ENCODE data around the gene COPE. TPM values are rescaled to one million over a fixed set of nuclear protein-coding genes. Genes with fewer than 3 reads are reported as not detected.
A peak's percentile ranks its signal among the peaks of the same experiment; 100 is the strongest.

The COPE gene
- total RNA-seq, result 153 and 154 TPM in 2 replicates
- 137 TPM for total RNA-seq (2013)
- 200 and 279 TPM in 2 replicates for polyA plus RNA-seq
- polyA minus RNA-seq, result 233 and 285 TPM in 2 replicates

- Histone ChIP-seq H3K4me3 (ENCODE audit: control extremely low read depth in 1 of 5, extremely low read depth in 1 of 5, insufficient read depth in 1 of 5, low read depth in 2 of 5, low read length in 4 of 5) (peak within 1 kb of the TSS; percentile 93 to 100 (median 97)), H4K20me1 (ENCODE audit: control insufficient read depth, insufficient read depth, low read length, poor library complexity, severe bottlenecking) (peaks cover 51% of the 10 kb centered on the region), H3K27ac (ENCODE audit: low read length in 2 of 2) (peak within 1 kb of the TSS; percentile 84 to 93), H3K9me3 (ENCODE audit: control extremely low read depth in 1 of 3, control insufficient read depth in 2 of 3, insufficient read depth in 1 of 3, low read length in 2 of 3) (no peaks in the 10 kb centered on the region), H3K4me1 (ENCODE audit: control insufficient read depth in 2 of 2, insufficient read depth in 2 of 2, low read length in 2 of 2) (peaks cover 17 to 27% of the 10 kb centered on the region in 2 donors), H3K79me2 (ENCODE audit: control insufficient read depth, insufficient read depth, low read length) (peaks cover 72% of the 10 kb centered on the region), H3K9ac (ENCODE audit: low read length) (peak within 1 kb of the TSS; percentile 90), H3K36me3 (replicated peaks in 1 of 2; ENCODE audit: control extremely low read depth in 1 of 2, control insufficient read depth in 1 of 2, extremely low read depth in 1 of 2, insufficient read depth in 2 of 2, low read length in 1 of 2) (peaks cover 0 to 34% of the 10 kb centered on the region in 2 experiments), H3K4me2 (replicated peaks; ENCODE audit: low read depth, low read length, poor library complexity, severe bottlenecking) (peak within 1 kb of the TSS; percentile 91), H3K27me3 (replicated peaks in 1 of 4; ENCODE audit: control extremely low read depth in 1 of 4, control insufficient read depth in 3 of 4, insufficient read depth in 4 of 4, low read length in 3 of 4) (no peaks in the 10 kb centered on the region), H2AFZ (ENCODE audit: insufficient read depth, low read depth, low read length, poor library complexity, severe bottlenecking) (peak within 1 kb of the TSS; percentile 90)
- POLR2A ChIA-PET, result interaction anchor here (0.6 to 1.6 kb wide), 6 partner anchors 37 to 402 kb away, joined by 3 to 12 read pairs (median 7); partner anchors contain the start of genes ELL, KXD1, REX1BD and UBA52
- Mint-ChIP-seq H3K27me3 (no peaks in the 10 kb centered on the region), H3K27ac (peak within 1 kb of the TSS; percentile 80), H3K4me3 (peak within 1 kb of the TSS; percentile 83), H3K4me1 (peaks cover 41% of the 10 kb centered on the region), H3K9me3 (ENCODE audit: insufficient read depth) (no peaks in the 10 kb centered on the region)
- ATAC-seq (ENCODE audit: low read depth), result peak; percentile 97
- TF ChIP-seq CTCF (IDR thresholded peaks at IDR 0.05) (no peak), EZH2 (IDR thresholded peaks at IDR 0.05; ENCODE audit: borderline replicate concordance, insufficient read depth, low read depth, low read length, poor library complexity, severe bottlenecking) (no peak)
- CTCF ChIA-PET, result interaction anchor here (0.8 to 1.9 kb wide), 4 partner anchors 72 to 331 kb away, joined by 3 to 7 read pairs (median 5); partner anchors contain the start of gene REX1BD
- under 1% methylated on average over 72 of the region's 72 CpGs for WGBS (ENCODE audit: insufficient coverage)
- intact Hi-C loops (cut with micrococcal nuclease), result loop anchor here (1.0 to 5.0 kb wide), 8 partner anchors 13 to 1407 kb away; partner anchors contain the start of genes ARMC6, ELL, HOMER3 and PGLS
- DNase-seq, result peak; percentile 100
These were observed at the start of gene COPE, which contains the start of gene DDX49 for GRCh38 chr19:18919086-18919899. TSS of gene COPE (minus strand) at chr19:18919387. CDS start at chr19:18919348, 39 bp downstream. TSS of gene DDX49 (plus strand) at chr19:18919715. CDS start at chr19:18919742, 27 bp downstream.

All from B cell (primary cell).